HG03565 (cell line): ENCODE measurements around the gene BET1L.
A peak's percentile ranks its signal among the peaks of the same experiment; 100 is the strongest.

Experiments
- ATAC-seq: cut with Tn5 transposase; IDR thresholded peaks from one replicate; pipeline ENCODE4 v1.9.1; 2021; ENCODE audit warnings: mild to moderate bottlenecking, moderate library complexity; ENCODE audit not compliant: unreplicated experiment

Gene BET1L

DNA sequence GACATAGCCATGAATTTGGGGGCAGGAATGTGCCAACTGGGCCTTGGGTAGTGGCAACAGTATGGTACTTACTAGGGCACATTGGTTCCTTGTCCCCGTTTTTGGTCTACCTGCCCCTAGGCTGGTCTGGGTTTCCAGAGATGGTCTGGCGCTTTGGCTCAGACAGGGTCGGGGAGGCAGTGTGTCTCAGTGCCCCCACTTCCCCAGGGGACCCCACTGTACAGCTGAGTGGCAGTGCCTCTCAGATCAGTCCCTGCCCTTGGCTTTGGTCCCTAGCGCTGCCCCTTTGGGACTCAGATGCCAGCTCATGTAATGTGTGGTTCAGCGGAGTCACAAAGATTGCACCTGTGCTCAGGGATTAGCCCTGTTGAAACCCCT lies 3.6 kb upstream of the BET1L start:
- no peak for ATAC-seq

DNA sequence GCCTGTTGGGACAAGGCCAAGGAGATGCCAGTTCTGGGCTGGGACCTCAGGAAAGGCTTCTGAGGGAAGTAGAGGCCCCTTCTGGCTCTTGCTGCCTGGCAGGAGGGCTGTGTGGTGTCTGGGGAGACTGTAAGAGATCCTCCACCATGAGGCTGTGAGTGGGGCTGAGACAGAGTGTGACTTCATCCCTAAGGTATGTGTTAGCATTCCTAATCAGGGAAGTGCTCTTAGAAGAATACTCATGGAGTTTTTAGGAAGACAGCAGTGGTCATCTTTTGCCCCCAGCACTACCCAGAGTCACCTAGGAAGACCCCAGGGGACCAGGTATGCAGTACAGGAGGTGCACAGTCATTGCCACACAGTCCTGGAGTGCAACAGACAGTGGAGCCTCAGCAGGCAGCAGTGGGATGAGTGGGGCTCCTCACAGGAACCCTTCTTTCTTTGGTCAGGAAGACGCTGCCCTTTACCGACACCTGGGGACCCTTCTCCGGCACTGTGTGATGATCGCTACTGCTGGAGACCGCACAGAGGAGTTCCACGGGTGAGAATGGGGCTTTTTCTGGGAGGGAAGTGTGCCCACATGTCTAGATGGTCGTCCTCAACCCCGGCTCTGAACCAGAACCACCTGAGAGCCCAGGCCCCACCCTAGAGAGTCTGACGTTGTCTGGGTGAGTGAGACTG lies 3.1 kb upstream of the BET1L start:
- no peak for ATAC-seq

DNA sequence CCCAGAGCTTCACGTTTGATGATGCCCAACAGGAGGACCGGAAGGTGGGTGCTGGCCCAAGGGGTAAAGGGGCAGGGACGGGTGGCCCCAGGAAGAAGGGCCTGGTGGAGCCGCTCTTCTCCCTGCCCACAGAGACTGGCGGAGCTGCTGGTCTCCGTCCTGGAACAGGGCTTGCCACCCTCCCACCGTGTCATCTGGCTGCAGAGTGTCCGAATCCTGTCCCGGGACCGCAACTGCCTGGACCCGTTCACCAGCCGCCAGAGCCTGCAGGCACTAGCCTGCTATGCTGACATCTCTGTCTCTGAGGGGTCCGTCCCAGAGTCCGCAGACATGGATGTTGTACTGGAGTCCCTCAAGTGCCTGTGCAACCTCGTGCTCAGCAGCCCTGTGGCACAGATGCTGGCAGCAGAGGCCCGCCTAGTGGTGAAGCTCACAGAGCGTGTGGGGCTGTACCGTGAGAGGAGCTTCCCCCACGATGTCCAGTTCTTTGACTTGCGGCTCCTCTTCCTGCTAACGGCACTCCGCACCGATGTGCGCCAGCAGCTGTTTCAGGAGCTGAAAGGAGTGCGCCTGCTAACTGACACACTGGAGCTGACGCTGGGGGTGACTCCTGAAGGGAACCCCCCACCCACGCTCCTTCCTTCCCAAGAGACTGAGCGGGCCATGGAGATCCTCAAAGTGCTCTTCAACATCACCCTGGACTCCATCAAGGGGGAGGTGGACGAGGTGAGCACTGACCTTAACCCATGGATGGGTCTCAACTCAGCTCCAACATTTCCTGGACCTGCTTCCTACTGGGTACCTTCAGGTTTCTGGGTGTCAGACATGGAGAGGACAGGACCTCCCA lies 2.3 kb upstream of the BET1L start:
- ATAC-seq, result no peak

DNA sequence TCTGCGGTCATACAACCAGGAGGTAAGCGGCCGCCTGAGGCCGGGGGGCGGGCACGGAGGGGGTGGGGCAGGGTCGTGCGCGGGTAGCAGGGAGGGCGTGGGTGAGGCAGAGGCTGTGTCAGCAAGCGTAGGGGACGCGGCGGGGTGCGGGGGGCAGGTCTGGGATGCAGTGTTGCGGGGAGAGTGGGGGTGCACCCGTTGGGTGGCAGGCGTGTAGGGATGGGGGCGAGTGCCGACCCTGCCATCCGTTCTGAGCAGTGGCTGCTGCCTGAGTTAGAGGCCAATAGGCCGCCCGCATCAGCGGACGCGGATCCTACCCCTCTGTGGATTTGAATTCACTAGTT lies 1.7 kb upstream of the BET1L start:
- ATAC-seq, result no peak

DNA sequence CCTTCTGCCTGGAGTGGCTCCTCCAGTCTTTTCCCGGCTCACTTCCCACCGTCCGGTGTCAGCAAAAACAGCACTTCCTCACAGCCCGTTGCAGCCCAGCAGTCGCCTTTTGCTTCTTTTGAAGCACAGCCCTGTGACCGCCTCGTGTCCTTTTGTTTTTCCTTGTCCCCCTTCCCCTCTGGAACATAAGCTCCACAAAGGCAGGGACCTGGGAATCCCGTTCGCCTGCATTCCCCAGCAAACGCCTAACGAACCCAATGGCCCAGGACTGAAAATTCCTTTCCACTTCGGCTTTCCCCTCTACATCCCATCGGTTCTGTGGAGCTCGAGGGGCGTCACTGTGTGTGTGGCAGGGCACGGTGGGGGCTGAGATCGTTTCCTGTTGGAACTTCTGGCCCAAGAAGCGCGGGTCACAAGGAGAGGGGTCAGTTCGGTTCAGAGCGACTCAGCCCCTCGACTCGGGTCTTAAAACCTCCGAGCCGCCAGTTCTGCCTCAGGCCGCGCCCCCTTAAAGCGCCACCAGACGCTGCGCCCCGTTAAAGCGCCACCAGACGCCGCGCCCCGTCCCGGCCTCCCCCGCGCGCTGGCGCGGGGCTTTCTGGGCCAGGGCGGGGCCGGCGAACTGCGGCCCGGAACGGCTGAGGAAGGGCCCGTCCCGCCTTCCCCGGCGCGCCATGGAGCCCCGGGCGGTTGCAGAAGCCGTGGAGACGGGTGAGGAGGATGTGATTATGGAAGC lies 1.1 kb upstream of the BET1L start:
- ATAC-seq, result no peak

DNA sequence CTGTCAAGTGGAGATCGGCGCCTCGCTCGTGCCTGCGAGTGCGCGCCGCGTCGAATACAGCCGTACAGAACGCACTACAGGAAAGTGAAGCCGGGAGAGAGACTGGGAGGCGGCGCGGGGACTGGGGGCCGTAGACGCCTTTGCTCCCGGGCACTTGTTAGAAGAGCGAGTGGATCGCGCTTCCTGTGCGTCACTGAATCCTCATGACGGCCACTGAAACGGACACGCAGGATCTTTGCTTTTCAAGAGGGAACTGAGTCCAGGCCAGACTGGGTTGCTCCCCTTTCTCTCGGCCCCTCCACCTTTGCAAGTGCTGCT lies 623 bp upstream of the BET1L start:
- ATAC-seq, result no peak

DNA sequence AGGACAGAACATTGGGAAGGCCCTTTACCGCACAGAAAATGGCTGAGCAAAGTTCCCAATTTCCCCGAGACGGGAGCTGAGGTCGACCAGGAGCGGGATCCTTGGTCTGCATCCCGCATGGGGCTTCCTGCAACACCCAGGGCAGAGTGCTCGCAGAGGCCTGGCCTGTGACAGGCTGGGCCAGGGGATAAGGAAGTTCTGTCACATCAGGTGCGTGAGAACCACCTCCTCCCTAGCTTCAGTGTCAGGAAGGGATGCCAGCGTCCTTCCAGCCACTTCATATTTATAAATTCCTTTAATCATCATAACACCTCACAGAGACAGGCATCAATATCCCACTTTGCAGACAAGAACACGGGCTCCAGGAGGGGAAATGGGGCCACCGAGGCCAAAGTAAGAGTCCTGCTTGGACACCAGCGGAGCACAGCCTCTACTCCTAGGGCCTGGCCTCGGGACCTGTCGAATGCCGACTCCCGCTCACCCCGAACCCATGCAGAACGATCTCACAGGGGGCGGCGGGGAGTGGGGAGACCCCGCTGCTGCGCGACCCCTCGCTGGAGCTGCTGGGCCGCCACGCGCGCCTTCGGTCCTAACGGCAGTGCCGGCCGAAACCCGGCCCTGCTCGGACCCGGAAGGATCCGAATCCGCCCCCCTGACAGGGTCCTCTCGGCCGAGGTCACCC lies 532 bp downstream of the BET1L start:
- ATAC-seq, result peak; percentile 7

DNA sequence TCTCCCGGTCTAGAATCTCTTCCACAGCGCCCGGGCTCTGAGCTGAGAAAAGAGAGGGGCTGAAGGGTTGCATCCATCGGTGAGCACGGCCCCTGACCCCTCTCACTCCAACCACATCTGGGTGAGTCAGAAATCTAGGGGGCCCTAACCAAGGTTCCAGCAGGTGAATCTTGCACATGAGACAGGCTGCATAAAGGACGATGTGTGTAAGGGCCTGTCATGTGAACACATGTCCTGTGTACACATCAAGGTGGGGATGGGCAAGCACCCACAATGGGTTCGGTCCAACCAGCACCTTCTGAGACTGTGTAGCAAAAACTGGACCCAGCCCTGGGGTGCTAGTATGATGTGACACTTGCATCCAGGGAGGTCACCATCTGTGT lies 1.2 kb downstream of the BET1L start:
- ATAC-seq, result no peak

DNA sequence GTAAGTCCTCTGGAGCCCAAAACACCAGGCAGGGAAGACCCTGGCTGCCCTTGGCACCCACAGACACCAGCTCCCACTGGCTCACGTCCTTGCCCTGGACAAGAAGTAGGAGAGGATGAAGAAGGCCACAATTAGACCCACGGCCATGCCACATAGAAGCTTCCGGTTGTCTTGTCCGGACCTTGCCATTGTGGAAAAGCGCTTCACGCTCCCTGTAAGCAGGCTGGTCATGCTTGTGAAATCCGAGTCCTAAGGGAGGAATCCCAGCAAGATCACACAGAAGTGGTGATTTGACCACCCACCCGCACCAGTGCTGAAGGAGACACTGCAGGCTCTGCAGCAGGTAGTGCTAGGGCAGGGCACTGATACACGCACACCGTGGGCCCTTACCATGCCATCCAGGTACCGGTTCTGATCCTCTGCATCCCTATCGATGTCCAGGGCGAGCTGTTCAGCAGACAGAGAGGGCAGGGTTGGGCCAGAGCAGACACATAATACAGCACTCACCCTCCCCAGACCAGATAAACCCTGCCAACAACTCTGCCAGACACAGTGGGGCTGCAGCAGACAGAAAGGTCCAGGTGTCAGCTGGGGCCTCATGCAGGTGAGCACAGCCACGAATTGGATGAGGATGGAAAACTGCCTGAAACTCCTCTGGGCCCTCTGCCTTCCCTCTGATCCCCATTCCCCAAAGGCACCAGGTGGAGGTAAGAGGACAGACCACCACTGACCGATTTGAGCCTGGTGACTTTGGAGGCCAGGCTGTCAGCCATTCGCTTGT lies 1.8 kb downstream of the BET1L start:
- no peak for ATAC-seq

DNA sequence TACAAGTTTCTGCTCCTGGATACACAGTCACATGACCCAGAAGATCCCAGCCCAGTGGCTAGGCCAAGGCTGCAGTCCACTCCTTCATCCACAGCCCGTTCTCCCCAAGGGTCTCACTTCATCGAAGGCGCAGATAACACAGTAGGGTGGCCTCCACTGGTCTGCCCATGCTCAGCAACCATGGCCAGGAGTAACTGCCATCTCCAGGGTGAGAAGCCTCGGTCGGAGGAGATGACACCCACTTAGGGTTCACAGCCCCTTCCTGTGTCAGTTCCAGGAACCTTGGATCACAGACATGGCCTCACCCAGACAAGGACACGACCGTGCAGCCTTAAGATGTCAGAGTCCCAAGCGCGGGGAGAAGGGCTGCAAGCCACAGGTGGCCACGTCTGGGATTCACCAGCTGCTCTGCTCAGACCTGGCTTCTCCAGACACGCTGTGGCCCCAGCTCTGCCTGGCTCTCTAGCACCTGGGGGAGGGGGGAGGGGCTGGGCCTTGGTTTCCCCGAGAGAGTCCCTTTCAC lies 2.6 kb downstream of the BET1L start:
- ATAC-seq, result no peak

DNA sequence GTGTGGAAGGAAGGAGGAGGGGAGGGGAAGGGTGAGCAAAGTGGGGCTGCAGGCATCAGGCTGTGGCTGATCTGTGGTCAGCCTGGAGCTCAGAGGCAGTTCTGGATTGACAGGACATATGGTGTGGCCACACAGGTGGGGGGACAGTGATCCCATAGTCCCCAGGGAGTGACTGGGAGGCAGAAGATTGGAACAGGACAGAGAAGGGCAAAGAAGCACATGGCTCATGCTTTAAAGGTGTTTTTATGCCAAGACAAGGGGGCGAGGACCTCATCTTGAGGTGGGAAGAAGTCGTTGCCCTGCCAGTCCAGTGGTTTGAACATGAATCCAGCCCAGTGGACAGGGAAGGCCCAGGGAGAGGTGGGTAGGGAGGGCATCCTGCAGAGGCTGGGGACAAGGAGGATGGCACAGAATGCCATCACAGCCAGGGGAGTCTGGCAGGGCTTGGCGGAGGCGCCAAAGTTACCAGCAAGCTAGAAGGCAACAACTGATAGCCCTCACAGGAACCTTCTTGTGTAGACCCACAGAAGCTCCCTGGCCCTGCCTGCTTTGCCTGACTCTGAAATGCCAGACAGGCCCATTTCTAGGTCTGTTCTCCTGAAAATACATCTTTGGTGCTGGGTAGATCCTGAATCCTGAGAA lies 3.1 kb downstream of the BET1L start:
- no peak for ATAC-seq

DNA sequence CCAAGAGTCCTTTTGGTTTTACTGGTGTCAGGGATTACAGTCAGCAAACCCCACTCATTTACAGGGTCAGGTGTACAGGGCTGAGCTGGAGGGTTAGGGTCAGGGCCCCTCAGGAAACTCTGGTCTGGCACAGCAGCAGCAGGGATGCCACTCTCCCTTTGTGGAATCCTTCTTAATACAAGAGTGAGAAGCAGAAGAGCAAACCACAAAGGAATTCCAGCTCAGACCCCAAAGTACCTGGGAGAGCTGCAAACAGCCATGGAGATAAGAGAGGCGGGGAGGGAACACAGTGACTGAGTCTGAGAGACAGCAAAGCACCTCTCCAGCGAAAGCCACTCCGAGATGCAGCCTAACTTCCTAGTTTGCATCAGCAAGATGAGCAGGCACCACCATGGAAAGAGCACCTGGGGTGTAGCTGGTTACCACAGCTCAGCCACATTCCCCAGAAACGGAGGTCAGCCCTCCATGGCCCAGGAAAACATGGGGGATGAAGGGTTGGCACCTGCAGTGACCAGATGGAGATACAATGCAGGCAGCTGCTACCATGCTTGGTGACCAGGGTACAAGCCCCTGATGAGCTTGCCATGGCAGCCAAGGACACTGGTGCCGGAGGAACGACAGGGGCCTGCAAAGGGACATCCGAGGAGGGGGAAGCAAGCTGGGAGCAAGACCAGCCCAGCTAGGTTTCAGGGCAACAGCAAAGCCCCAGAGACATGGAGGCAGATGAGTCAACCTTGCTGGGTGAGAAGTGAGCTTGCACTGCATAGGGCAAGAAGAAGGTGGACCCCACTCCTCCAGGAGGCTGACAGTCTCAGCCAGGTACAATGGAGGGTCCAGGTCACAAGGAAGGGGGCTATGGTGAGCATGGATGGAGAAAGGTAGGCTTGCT lies 3.9 kb downstream of the BET1L start:
- ATAC-seq, result no peak

DNA sequence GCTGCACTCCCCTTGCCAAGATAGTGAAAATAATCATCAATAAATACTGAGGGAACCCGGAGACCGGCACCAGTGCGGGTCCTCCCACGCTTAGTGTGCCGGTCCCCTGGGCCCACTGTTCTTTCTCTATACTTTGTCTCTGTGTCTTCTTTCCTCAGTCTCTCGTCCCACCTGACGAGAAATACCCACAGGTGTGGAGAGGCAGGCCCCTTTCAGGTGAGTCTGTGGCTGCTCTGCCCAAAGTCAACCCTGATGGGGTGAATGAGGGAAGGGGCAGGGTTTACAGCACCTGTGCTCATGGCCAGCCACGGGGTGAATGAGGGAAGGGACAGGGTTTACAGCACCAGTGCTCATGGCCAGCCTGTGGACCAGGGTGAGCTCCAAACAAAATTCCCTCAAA lies 4.7 kb downstream of the BET1L start:
- ATAC-seq, result no peak

DNA sequence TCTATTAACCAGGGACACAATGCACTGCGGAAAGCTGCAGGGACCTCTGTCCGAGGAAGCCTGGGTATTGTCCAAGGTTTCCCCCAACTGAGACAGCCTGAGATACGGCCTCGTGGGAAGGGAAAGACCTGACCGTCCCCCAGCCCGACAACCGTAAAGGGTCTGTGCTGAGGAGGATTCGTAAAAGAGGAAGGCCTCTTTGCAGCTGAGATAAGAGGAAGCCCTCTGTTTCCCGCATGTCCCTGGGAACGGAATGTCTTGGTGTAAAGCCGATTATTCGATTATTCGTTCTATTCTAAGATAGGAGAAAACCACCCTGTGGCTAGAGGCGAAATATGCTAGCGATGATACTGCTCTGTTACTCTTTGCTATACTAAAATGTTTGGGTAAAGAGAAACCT lies 5.2 kb downstream of the BET1L start:
- ATAC-seq, result no peak

DNA sequence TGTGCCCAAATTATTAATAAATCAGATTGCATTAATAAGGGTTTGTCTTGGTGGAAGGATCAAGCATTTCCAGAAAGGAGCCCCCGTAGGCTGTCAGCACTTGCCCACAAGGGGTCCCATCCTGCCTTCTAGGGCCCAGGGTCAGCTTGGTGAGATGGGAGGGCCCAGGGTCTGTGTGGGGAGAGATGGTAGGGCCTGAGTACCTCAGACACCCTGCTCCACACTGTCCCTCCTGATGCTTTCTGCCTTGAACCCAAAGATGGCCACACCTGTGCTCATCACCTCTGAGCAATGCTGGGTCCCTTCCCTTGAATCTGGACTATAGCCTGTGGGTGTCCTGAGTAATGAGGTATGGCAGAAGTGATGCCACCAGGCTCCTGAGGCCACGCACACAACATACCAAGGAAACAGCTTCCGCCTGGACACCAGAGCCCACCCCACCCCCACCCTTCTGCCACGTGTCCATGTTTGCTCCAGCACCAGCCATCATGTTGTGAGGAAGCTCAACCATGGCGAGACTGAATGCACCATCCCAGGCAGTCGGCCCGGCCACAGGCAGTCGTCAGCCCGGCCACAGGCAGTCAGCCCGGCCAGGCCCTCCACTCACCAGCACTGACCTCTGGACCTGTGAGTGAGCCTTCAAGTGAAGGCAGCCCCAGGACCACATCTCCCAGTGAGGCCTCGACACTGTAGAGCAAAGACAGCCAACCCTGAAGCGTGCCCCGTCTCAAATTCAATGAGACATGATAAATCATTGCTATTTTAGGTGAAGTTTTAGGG lies 6.8 kb downstream of the BET1L start:
- no peak for ATAC-seq

DNA sequence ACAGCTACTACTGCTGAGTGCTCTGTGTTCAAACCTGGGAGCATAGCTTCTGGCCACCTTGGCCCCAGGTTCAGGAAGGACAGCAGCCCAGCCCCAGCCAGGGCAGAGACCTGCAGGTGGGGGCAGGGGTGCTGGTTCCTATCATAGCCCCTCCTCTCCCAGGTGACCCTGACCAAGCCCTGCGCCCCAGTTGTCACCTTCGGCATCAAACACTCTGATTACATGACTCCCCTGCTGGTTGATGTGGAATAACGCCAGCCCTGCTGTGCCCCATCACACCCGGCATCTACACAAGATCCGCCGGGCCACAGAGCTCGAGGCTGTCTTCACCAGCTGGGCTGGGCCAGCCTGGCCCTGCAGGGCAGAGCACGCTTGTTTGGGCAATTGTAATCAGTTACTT lies 7.4 kb downstream of the BET1L start:
- ATAC-seq, result no peak

DNA sequence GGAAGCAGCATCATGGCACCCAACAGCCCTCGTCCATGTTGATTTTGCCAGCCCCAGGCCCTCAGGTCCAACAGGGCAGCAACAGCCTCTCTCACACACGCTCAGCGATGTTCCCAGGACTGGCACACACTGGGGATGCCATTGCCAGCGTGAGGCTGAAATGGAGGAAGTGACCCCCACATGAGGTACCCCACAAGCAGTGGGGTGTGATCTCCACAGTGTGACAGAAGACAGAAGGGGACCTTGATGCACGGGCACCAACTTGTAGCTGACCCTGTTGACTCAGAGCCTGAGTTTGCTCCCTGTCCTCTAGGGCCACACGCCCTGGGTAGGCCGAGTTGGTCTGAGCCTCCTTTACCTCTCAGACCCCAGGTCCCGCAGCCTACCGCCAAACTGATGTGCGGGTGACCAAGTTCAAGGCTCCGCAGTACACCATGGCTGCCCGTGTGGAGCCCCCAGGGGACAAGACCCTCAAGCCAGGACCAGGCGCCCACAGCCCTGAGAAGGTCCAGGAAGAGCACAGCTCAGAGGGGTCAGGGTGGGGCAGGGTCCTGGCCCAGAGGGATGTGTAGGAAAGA lies 8.1 kb downstream of the BET1L start:
- ATAC-seq, result no peak

DNA sequence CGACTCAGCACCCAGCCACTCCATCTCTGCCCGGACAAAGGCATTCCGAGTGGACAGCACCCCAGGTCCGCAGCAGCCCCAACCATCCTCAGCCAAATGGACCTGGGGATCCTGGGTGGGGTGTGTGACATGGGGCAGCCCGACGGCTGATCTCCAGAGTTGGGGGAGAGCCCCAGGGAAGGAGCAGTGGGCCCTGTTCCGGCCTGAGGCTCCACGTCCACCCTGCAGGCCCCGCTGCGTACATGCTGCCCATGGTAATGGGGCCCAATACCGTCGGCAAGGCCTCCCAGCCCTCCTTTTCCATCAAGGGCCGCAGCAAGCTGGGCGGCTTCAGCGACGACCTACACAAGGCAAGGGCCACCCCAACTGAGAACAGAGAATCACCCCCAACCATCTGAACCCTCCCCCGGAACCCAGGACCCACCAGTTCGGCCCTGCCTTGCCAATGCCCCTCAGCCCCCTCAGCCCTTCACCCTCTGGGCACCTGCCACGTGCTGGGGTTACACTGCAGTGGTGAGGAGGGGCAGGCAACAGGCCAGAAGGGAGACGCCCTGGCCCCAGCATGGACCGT lies 8.9 kb downstream of the BET1L start:
- no peak for ATAC-seq
